Neutrophil (primary cell): Measurements from ENCODE around the gene SPAG5.
A peak's percentile ranks its signal among the peaks of the same experiment; 100 is the strongest.

Source experiments
- H3K27ac ChIP-seq: fragments of 200-600 bp; sonication (generic); 2 replicates; pipeline ENCODE4 v1.5.1; 2016; ENCODE audit warnings: mild to moderate bottlenecking, moderate library complexity
- H3K27me3 ChIP-seq: fragments of 200-600 bp; sonication (generic); 2 replicates; pipeline ENCODE4 v1.6.0; 2016; ENCODE audit warnings: mild to moderate bottlenecking
- H3K36me3 ChIP-seq: fragments of 200-600 bp; sonication (generic); 2 replicates; pipeline ENCODE4 v1.5.1; 2017
- H3K4me1 ChIP-seq, 2 experiments: fragments of 200-600 bp in 1 of 2; sonication (generic) in 1 of 2; 1 replicate in 1 of 2; 2 replicates in 1 of 2; pipeline versions ENCODE4 v1.5.1 to v1.6.1; 2013 to 2016; ENCODE audit warnings: low read depth in 1 of 2, low read length in 1 of 2, mild to moderate bottlenecking in 1 of 2, moderate library complexity in 1 of 2; ENCODE audit not compliant: control insufficient read depth in 1 of 2, insufficient read depth in 1 of 2
- H3K4me3 ChIP-seq, 2 experiments: fragments of 200-600 bp in 1 of 2; sonication (generic) in 1 of 2; 1 replicate in 1 of 2; 2 replicates in 1 of 2; pipeline ENCODE4 v1.5.1; 2013 to 2016; ENCODE audit warnings: low read depth in 1 of 2, low read length in 1 of 2, mild to moderate bottlenecking in 1 of 2, moderate library complexity in 1 of 2
- H3K9me3 ChIP-seq: fragments of 200-600 bp; sonication (generic); 2 replicates; pipeline ENCODE4 v1.5.1; 2016
- CTCF ChIP-seq: fragments of 200-600 bp; sonication (generic); IDR thresholded peaks from 2 replicates; pipeline ENCODE4 v1.5.1; 2016; ENCODE audit warnings: antibody characterized with exemption

The SPAG5 gene

DNA sequence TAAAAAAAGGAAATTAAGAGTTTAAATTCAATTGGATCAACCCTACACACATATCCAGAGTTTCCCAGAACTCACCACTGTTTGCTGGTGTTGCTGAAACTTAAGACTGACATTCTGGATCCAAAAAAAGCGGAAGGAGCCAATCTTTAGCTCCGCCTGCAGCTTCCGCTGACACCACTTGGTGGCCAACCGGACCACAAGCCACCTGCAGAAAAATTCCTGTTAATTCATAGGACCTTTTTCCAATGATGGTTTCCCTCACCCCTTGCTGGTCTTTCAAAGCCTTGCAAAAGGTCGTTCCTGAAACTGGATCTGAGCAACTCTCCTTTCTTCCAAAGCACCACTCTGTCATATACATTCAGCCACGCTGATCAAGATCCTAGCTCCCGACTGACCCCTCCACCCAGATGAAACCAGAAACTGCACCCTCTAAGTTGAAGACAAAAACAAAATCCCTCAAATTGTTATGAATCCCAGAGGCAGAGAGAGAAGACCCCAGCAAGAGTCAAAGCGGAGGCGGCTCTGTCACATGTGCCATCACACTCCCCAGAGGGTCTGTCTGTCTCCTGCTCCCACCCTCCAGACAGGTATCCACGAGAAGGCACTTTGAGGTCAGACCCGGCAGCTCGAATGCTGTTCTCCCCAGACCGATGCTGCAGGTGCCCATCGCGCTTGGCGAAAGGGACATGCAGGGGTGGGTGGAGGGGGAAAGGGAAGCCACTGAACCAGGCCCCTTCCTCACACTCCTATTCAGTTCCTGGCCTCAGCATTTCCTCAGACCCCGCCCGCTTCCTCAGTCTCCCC is 45.4 kb upstream of the SPAG5 start:
- peaks cover 47% of the 10 kb centered on the region for H3K36me3 ChIP-seq
- peak overlapping the region; percentile 91 for H3K27ac ChIP-seq

DNA sequence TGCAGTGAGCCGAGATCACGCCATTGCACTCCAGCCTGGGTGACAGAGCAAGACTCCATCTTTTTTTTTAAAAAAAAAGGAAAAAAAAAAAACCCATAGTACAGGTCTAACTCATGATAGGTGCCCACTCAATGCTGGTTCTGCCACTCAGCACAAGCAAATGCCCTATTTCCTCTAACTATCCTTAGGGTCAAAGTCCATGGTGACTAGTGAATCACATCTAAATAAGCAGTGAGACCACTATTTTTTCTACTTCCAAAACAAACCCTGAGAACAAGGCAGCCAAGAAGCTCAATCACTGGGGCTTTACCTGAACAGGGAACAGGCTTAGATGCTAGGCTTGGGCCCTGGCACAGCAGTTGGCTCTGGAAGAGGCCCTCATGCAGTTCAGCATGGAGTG is 42.8 kb upstream of the SPAG5 start:
- no peak for TF ChIP-seq CTCF
- Histone ChIP-seq H3K27me3 (no peaks in the 10 kb centered on the region), H3K9me3 (no peaks in the 10 kb centered on the region), H3K27ac (no peak overlapping the region), H3K4me1 (peaks cover 34 to 37% of the 10 kb centered on the region in 2 experiments), H3K4me3 (no peak overlapping the region), H3K36me3 (peaks cover 58% of the 10 kb centered on the region)

More for the DNA sequence above, 45.4 kb upstream of the SPAG5 start:
- Histone ChIP-seq H3K9me3 (no peaks in the 10 kb centered on the region), H3K27me3 (no peaks in the 10 kb centered on the region), H3K4me1 (peaks cover 41 to 44% of the 10 kb centered on the region in 2 experiments), H3K4me3 (peak overlapping the region; percentile 93 to 96)
- peak; percentile 91 for TF ChIP-seq CTCF

DNA sequence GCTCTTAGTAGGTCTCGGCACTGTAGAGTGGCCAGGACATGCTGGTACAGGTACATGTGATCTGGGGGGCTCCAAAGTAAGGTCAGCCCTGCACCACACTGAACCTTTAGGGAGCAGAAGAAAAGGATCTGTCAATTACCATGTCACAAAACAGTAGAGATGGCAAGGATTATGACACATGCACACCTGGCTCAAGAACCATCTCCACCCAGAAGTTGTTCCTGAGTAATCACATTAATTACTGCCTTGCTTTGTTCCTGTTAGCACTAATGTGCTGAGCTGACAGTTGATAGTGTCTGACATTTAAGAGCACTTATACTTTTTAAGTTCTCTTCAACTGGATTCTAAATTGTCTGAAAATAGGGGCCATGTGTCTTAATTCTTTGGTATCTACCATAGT is 36.7 kb upstream of the SPAG5 start:
- no peaks in the 10 kb centered on the region for H3K27me3 ChIP-seq
- H3K36me3 ChIP-seq = peaks cover 100% of the 10 kb centered on the region
- H3K27ac ChIP-seq = no peak overlapping the region
- H3K4me1 ChIP-seq = no peaks in the 10 kb centered on the region
- H3K4me3 ChIP-seq = no peak overlapping the region
- H3K9me3 ChIP-seq = no peaks in the 10 kb centered on the region
- no peak for TF ChIP-seq CTCF

GRCh38 chr17:28634206-28634865 is 35.5 kb upstream of the SPAG5 start:
- Histone ChIP-seq H3K27me3 (no peaks in the 10 kb centered on the region), H3K27ac (no peak overlapping the region), H3K4me1 (no peaks in the 10 kb centered on the region), H3K4me3 (no peak overlapping the region), H3K36me3 (peaks cover 100% of the 10 kb centered on the region), H3K9me3 (no peaks in the 10 kb centered on the region)
- TF ChIP-seq CTCF = no peak

DNA sequence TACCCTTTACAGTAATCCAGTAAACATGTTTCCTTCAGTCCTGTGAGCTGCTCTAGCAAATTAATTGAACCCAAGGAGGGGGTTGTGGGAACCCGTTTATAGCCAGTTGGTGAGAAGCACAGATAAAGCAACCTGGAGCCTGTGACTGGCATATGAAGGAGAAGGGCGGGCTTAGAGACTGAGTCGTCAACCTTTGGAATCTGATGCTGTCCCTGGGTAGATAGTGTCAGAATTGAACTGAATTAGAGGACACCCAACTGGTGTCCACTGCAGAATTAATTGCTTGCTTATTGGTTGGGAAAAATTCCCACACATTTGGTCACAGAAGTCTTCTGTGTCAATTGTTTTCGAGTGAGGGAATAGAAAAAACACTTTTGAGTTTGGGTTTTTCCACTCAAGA is 28.0 kb upstream of the SPAG5 start:
- Histone ChIP-seq H3K4me3 (no peak overlapping the region), H3K27ac (no peak overlapping the region), H3K4me1 (no peaks in the 10 kb centered on the region), H3K27me3 (no peaks in the 10 kb centered on the region), H3K9me3 (no peaks in the 10 kb centered on the region), H3K36me3 (peaks cover 95% of the 10 kb centered on the region)
- no peak for TF ChIP-seq CTCF
